HG03095 (cell line): ENCODE data around the gene ENTPD7.
"Not testable (repeated sequence)": the region's sequence is repeated elsewhere in the genome, so short reads cannot be mapped to it uniquely, and the experiment has no call there.

Experiments
- ATAC-seq: cut with Tn5 transposase; IDR thresholded peaks from one replicate; pipeline ENCODE4 v1.9.1; 2021; ENCODE audit warnings: moderate library complexity; ENCODE audit not compliant: unreplicated experiment

The ENTPD7 gene

GRCh38 chr10:99659031-99659867 lies at the start of gene ENTPD7:
TSS of gene ENTPD7 (plus strand) at chr10:99659509. CDS start at chr10:99659957, 448 bp downstream.
- ATAC-seq = peak; percentile 100

- no peak for ATAC-seq
Measured at GRCh38 chr10:99610221-99610620, 49.1 kb upstream of the ENTPD7 start.

- ATAC-seq = no peak
Measured at GRCh38 chr10:99611326-99611725, 48.0 kb upstream of the ENTPD7 start.

- no peak for ATAC-seq
Measured at GRCh38 chr10:99612167-99612831, 47.0 kb upstream of the ENTPD7 start.

- no peak for ATAC-seq
Measured at GRCh38 chr10:99615426-99615825, 43.9 kb upstream of the ENTPD7 start.

GRCh38 chr10:99617696-99618095 lies 41.6 kb upstream of the ENTPD7 start:
- no peak for ATAC-seq

GRCh38 chr10:99619090-99619800 lies 40.1 kb upstream of the ENTPD7 start:
- ATAC-seq = no peak

- peak; percentile 79 for ATAC-seq
Measured at GRCh38 chr10:99619851-99620710, 39.2 kb upstream of the ENTPD7 start, which contains the start of gene SLC25A28. TSS of gene SLC25A28 (minus strand) at chr10:99620439. CDS start at chr10:99620335, 104 bp downstream.

GRCh38 chr10:99620711-99621453 lies 38.4 kb upstream of the ENTPD7 start:
- ATAC-seq = peak; percentile 85

GRCh38 chr10:99621454-99622251 lies 37.7 kb upstream of the ENTPD7 start:
- ATAC-seq = no peak

- no peak for ATAC-seq
Measured at GRCh38 chr10:99623919-99624318, 35.4 kb upstream of the ENTPD7 start.

GRCh38 chr10:99625124-99625523 lies 34.2 kb upstream of the ENTPD7 start:
- ATAC-seq = not testable (repeated sequence)

- no peak for ATAC-seq
Measured at GRCh38 chr10:99628923-99629624, 30.2 kb upstream of the ENTPD7 start.

- no peak for ATAC-seq
Measured at GRCh38 chr10:99629625-99629978, 29.7 kb upstream of the ENTPD7 start.

GRCh38 chr10:99630433-99630832 lies 28.9 kb upstream of the ENTPD7 start:
- no peak for ATAC-seq

- ATAC-seq = no peak
Measured at GRCh38 chr10:99630991-99631390, 28.3 kb upstream of the ENTPD7 start.

- no peak for ATAC-seq
Measured at GRCh38 chr10:99631496-99631895, 27.8 kb upstream of the ENTPD7 start.

- no peak for ATAC-seq
Measured at GRCh38 chr10:99633832-99634231, 25.5 kb upstream of the ENTPD7 start.
